ENCODE data around the gene NEK9.

The NEK9 gene

DNA sequence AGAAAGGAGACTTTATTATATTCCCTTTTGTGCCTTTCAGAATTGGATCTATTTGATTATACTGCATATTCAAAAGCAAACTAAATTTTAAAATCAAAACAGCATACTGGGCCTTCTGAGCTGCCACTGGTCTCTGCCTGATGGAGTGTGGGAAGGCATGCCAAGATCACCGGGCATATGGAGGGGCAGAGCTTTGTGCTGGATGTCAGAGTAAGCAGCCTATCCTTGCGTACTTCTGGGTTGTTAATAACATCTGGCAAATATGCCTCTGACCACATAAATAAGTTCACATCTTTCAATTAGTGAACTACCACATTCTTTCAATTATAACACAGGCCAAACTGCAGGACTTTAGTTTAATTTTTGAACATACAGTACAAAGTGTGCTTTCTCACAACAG lies 93.9 kb downstream of the NEK9 start:
- TF ChIP-seq, protein P1, sequence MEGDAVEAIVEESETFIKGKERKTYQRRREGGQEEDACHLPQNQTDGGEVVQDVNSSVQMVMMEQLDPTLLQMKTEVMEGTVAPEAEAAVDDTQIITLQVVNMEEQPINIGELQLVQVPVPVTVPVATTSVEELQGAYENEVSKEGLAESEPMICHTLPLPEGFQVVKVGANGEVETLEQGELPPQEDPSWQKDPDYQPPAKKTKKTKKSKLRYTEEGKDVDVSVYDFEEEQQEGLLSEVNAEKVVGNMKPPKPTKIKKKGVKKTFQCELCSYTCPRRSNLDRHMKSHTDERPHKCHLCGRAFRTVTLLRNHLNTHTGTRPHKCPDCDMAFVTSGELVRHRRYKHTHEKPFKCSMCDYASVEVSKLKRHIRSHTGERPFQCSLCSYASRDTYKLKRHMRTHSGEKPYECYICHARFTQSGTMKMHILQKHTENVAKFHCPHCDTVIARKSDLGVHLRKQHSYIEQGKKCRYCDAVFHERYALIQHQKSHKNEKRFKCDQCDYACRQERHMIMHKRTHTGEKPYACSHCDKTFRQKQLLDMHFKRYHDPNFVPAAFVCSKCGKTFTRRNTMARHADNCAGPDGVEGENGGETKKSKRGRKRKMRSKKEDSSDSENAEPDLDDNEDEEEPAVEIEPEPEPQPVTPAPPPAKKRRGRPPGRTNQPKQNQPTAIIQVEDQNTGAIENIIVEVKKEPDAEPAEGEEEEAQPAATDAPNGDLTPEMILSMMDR (IDR thresholded peaks at IDR 0.05; ENCODE audit: insufficient read depth, low read depth, low read length, missing control alignments), result no peak
- no peak overlapping the region for H3K4me3 ChIP-seq (ENCODE audit: low read depth, low read length)
- DNase-seq (ENCODE audit: low read depth), result no peak

DNA sequence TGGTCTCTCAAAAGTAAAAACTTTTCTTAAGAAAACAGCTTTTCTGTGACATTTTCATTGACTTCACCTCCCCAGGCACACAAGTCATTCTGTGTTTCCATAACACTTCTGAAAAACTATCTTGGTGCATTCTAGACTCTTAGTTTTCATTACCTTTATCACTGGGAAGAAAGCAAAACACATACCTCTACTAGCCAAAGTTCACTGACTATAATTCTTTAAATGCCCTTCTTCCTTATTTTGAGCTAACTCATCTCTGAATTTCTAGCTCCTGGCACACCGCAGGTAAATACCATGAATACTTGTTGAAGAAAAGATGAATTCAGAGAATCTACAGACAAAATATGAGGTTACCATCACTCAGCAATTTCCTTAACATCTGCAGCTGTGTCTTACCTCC lies 96.7 kb downstream of the NEK9 start:
- H3K4me3 ChIP-seq (ENCODE audit: low read depth, low read length), result no peak overlapping the region
- DNase-seq (ENCODE audit: low read depth), result no peak
- TF ChIP-seq, protein P1 (IDR thresholded peaks at IDR 0.05; ENCODE audit: insufficient read depth, low read depth, low read length, missing control alignments), result no peak

Measured in GM12865 (cell line).